Mesenchymal stem cell (in vitro differentiated cells and primary cell): Measurements from ENCODE around the gene RIMS3.
A peak's percentile ranks its signal among the peaks of the same experiment; 100 is the strongest.

ENCODE experiments used
- DNase-seq: peaks from one replicate; pipeline ENCODE4 v3.0.0-alpha.2; 2013
- H2AFZ ChIP-seq: one replicate; pipeline ENCODE4 v1.6.1; 2013; ENCODE audit warnings: low read depth, mild to moderate bottlenecking, control low read depth, inconsistent platforms, low read length, moderate library complexity
- H2AK5ac ChIP-seq: 2 replicates; pipeline ENCODE4 v1.6.1; 2013; ENCODE audit warnings: low read length, moderate library complexity, mild to moderate bottlenecking, inconsistent platforms; ENCODE audit not compliant: severe bottlenecking
- H2BK120ac ChIP-seq: one replicate; pipeline ENCODE4 v1.6.1; 2013; ENCODE audit warnings: low read depth, mild to moderate bottlenecking, inconsistent platforms, low read length, moderate library complexity
- H2BK12ac ChIP-seq, 2 experiments: one replicate each; pipeline ENCODE4 v1.6.1; 2013; ENCODE audit warnings: inconsistent platforms in 2 of 2, low read length in 2 of 2, mild to moderate bottlenecking in 2 of 2, moderate library complexity in 2 of 2, control low read depth in 1 of 2
- H2BK15ac ChIP-seq: one replicate; pipeline ENCODE4 v1.6.1; 2013; ENCODE audit warnings: mild to moderate bottlenecking, low read depth, inconsistent platforms; ENCODE audit not compliant: poor library complexity, severe bottlenecking
- H2BK5ac ChIP-seq: 2 replicates; pipeline ENCODE4 v1.6.1; 2013; ENCODE audit warnings: low read depth, mild to moderate bottlenecking, low read length, control low read depth, inconsistent platforms; ENCODE audit not compliant: poor library complexity, severe bottlenecking
- H3K14ac ChIP-seq, 2 experiments: one replicate each; pipeline ENCODE4 v1.6.1; 2013; ENCODE audit warnings: inconsistent platforms in 2 of 2, low read length in 2 of 2, control low read depth in 1 of 2, mild to moderate bottlenecking in 1 of 2, moderate library complexity in 1 of 2
- H3K18ac ChIP-seq, 2 experiments: one replicate each; pipeline ENCODE4 v1.6.1; 2013; ENCODE audit warnings: inconsistent platforms in 2 of 2, low read length in 2 of 2, control low read depth in 1 of 2, low read depth in 1 of 2, mild to moderate bottlenecking in 1 of 2
- H3K23ac ChIP-seq, 2 experiments: one replicate each; pipeline ENCODE4 v1.6.1; 2013; ENCODE audit warnings: inconsistent platforms in 2 of 2, low read length in 2 of 2, mild to moderate bottlenecking in 2 of 2, moderate library complexity in 2 of 2, control low read depth in 1 of 2
- H3K27ac ChIP-seq: 2 replicates; pipeline ENCODE4 v1.5.1; 2013; ENCODE audit warnings: mild to moderate bottlenecking, moderate library complexity, low read length, control low read depth, inconsistent platforms; ENCODE audit not compliant: poor library complexity, severe bottlenecking
- H3K27me3 ChIP-seq, 2 experiments: 2 replicates each; pipeline versions ENCODE4 v1.6.1 to v1.7.0; 2013; ENCODE audit warnings: low read length in 2 of 2, mild to moderate bottlenecking in 2 of 2, moderate library complexity in 2 of 2, control low read depth in 1 of 2, inconsistent platforms in 1 of 2; ENCODE audit not compliant: control insufficient read depth in 1 of 2, insufficient read depth in 1 of 2
- H3K36me3 ChIP-seq, 2 experiments: 2 replicates each; pipeline versions ENCODE4 v1.6.1 to v1.7.0; 2013; ENCODE audit warnings: low read length in 2 of 2, control low read depth in 1 of 2, inconsistent platforms in 1 of 2, low read depth in 1 of 2, mild to moderate bottlenecking in 1 of 2; ENCODE audit not compliant: insufficient read depth in 2 of 2, control insufficient read depth in 1 of 2
- H3K4ac ChIP-seq, 2 experiments: one replicate each; pipeline ENCODE4 v1.6.1; 2013; ENCODE audit warnings: inconsistent platforms in 2 of 2, low read length in 2 of 2, mild to moderate bottlenecking in 2 of 2, moderate library complexity in 2 of 2, control low read depth in 1 of 2, low read depth in 1 of 2
- H3K4me1 ChIP-seq: 2 replicates; pipeline ENCODE4 v1.6.1; 2013; ENCODE audit warnings: low read depth, low read length, control low read depth; ENCODE audit not compliant: control insufficient read depth, insufficient read depth
- H3K4me2 ChIP-seq: 2 replicates; pipeline ENCODE4 v1.6.1; 2013; ENCODE audit warnings: low read length, mild to moderate bottlenecking, inconsistent platforms; ENCODE audit not compliant: poor library complexity, severe bottlenecking
- H3K4me3 ChIP-seq, 2 experiments: 2 replicates each; pipeline versions ENCODE4 v1.5.1 to v1.7.0; 2013; ENCODE audit warnings: low read length in 2 of 2, mild to moderate bottlenecking in 2 of 2, control low read depth in 1 of 2, low read depth in 1 of 2; ENCODE audit not compliant: insufficient read depth in 1 of 2
- H3K79me1 ChIP-seq: replicated peaks from 2 replicates; pipeline ENCODE4 v1.6.1; 2013; ENCODE audit warnings: mild to moderate bottlenecking, control low read depth, low read length, inconsistent platforms; ENCODE audit not compliant: poor library complexity, severe bottlenecking
- H3K9ac ChIP-seq: 2 replicates; pipeline ENCODE4 v1.7.0; 2013; ENCODE audit warnings: mild to moderate bottlenecking, low read length, moderate library complexity
- H3K9me3 ChIP-seq: 2 replicates; pipeline ENCODE4 v1.7.0; 2013; ENCODE audit warnings: mild to moderate bottlenecking, low read length; ENCODE audit not compliant: control insufficient read depth
- H4K8ac ChIP-seq: one replicate; pipeline ENCODE4 v1.6.1; 2013; ENCODE audit warnings: inconsistent platforms, mild to moderate bottlenecking, low read length, moderate library complexity
- H4K91ac ChIP-seq: one replicate; pipeline ENCODE4 v1.6.1; 2013; ENCODE audit warnings: mild to moderate bottlenecking, low read length, inconsistent platforms
- WGBS: methylation state at CpG from one replicate; pipeline ENCODE4 v1.1.7; 2013; ENCODE audit warnings: mixed read lengths; 5-methylcytosine and 5-hydroxymethylcytosine counted together

RIMS3 gene

DNA sequence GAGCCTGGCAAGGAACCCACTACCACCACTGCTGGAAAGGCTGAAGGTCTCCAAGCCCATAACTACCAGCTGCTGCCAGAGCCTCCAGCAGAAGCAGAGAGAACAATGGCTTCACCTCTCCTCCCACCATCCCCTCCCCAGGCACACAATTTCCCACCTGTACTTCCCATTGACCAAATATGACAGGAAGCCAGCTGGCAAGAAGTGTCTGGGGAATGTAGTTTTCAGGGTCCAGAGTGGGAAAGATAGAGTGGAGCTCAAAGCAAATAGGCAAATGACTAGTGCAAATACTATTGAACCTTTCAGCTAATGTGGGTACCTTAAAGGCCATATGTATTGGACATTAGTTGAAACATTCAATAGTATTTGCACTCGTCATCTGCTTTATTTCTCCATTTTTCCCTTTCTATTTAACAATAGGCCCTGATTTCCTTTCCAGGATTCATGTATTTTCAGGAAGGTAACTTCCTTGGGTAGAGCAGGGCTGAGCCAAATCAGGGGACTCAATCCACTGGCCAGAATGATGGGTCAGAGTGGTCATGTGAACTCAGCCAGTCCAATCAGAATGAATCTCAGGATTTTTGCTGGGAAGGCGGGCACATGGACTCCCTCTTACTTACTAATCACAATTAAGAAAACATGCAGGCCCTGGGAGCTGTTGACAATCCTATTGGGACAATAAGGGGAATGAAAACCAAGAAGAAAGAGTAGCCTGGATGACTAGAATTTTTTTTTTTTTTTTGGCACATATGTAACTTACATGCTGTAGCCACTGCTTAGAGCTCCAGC, 13.9 kb upstream of the RIMS3 start:
- H3K4ac ChIP-seq, result no peak overlapping the region
- no peak for DNase-seq
- no peak overlapping the region for H4K8ac ChIP-seq
- no peak overlapping the region for H3K27ac ChIP-seq
- H2BK5ac ChIP-seq, result no peak overlapping the region
- no peaks in the 10 kb centered on the region for H3K79me1 ChIP-seq
- H3K9me3 ChIP-seq, result no peaks in the 10 kb centered on the region
- H3K27me3 ChIP-seq, result peaks cover 4 to 8% of the 10 kb centered on the region in 2 experiments
- H4K91ac ChIP-seq, result no peak overlapping the region
- H3K36me3 ChIP-seq, result no peaks in the 10 kb centered on the region
- H3K4me1 ChIP-seq, result no peaks in the 10 kb centered on the region
- no peak overlapping the region for H3K18ac ChIP-seq
- H2AFZ ChIP-seq, result no peak overlapping the region
- H2BK15ac ChIP-seq, result no peak overlapping the region
- no peak overlapping the region for H2BK120ac ChIP-seq
- H2AK5ac ChIP-seq, result no peak overlapping the region
- H3K23ac ChIP-seq, result peak overlapping the region in 1 of 2 experiments; percentile 50
- no peak overlapping the region for H3K14ac ChIP-seq
- H3K4me3 ChIP-seq, result no peak overlapping the region
- H3K9ac ChIP-seq, result no peak overlapping the region
- WGBS, result 100% methylated on average over 1 of the region's 2 CpGs
- no peak overlapping the region for H2BK12ac ChIP-seq
- H3K4me2 ChIP-seq, result no peak overlapping the region

DNA sequence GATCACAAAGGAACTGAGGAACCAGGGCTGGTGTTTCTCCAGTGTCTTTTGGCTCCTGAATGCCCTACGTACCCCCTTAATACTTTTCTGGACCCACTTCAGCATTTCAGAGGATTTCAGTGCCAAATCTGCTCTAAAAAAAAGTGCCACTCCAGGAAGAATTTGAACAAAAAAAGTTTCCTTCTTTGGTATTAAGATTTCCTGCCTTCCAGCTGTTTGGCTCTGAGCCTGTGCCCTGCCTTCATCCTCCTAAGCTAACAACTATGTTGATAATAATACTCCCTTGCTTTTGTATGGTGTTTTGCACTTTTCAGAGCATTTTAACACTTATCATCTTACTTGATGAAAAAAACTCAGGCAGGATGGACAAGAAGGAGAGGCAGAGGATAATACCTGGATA, 11.0 kb upstream of the RIMS3 start:
- no peak overlapping the region for H2BK120ac ChIP-seq
- H2BK15ac ChIP-seq, result no peak overlapping the region
- H3K36me3 ChIP-seq, result no peaks in the 10 kb centered on the region
- H3K4me2 ChIP-seq, result no peak overlapping the region
- no peaks in the 10 kb centered on the region for H3K9me3 ChIP-seq
- H3K23ac ChIP-seq, result no peak overlapping the region
- H4K8ac ChIP-seq, result no peak overlapping the region
- no peak overlapping the region for H2BK5ac ChIP-seq
- no peak overlapping the region for H2AFZ ChIP-seq
- WGBS, result 82% methylated on average over 1 of the region's 1 CpG
- H3K18ac ChIP-seq, result no peak overlapping the region
- H3K27ac ChIP-seq, result no peak overlapping the region
- H3K9ac ChIP-seq, result no peak overlapping the region
- H4K91ac ChIP-seq, result no peak overlapping the region
- no peak overlapping the region for H2BK12ac ChIP-seq
- H2AK5ac ChIP-seq, result no peak overlapping the region
- H3K4me1 ChIP-seq, result no peaks in the 10 kb centered on the region
- H3K79me1 ChIP-seq, result no peaks in the 10 kb centered on the region
- no peak overlapping the region for H3K14ac ChIP-seq
- no peak overlapping the region for H3K4me3 ChIP-seq
- peaks cover 4 to 8% of the 10 kb centered on the region in 2 experiments for H3K27me3 ChIP-seq
- no peak overlapping the region for H3K4ac ChIP-seq
- no peak for DNase-seq

DNA sequence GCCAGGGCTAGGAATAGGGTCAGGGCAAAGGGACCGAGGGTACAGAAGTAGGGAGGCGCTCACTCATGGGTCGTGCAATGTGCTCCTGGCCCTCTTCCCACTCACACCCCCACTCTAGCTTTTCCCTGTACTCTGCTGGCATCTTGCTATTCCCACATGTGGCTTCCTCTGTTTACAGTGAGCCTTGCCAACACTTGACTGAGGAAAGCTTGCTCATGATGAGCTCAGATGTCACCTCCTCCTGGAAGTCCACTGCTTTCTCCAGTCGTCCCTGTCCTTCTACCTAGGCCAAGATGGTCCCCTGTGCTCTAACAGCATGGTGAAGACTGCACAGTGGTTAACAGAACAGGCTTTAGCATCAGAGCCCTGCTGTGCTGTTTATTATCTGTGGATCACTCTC, 8.0 kb upstream of the RIMS3 start:
- Histone ChIP-seq H2BK12ac (no peak overlapping the region), H2BK120ac (no peak overlapping the region), H3K9ac (no peak overlapping the region), H2BK5ac (no peak overlapping the region), H3K4ac (no peak overlapping the region), H3K36me3 (no peaks in the 10 kb centered on the region), H3K4me2 (no peak overlapping the region), H3K27ac (no peak overlapping the region), H2AK5ac (no peak overlapping the region), H4K8ac (no peak overlapping the region), H3K23ac (no peak overlapping the region), H3K27me3 (peaks cover 11 to 19% of the 10 kb centered on the region in 2 experiments), H3K4me3 (no peak overlapping the region), H3K4me1 (peaks cover 3% of the 10 kb centered on the region), H3K9me3 (no peaks in the 10 kb centered on the region), H3K79me1 (no peaks in the 10 kb centered on the region), H3K18ac (no peak overlapping the region), H2BK15ac (no peak overlapping the region), H4K91ac (no peak overlapping the region), H3K14ac (no peak overlapping the region), H2AFZ (no peak overlapping the region)
- no peak for DNase-seq
- 78% methylated on average over 4 of the region's 4 CpGs for WGBS

DNA sequence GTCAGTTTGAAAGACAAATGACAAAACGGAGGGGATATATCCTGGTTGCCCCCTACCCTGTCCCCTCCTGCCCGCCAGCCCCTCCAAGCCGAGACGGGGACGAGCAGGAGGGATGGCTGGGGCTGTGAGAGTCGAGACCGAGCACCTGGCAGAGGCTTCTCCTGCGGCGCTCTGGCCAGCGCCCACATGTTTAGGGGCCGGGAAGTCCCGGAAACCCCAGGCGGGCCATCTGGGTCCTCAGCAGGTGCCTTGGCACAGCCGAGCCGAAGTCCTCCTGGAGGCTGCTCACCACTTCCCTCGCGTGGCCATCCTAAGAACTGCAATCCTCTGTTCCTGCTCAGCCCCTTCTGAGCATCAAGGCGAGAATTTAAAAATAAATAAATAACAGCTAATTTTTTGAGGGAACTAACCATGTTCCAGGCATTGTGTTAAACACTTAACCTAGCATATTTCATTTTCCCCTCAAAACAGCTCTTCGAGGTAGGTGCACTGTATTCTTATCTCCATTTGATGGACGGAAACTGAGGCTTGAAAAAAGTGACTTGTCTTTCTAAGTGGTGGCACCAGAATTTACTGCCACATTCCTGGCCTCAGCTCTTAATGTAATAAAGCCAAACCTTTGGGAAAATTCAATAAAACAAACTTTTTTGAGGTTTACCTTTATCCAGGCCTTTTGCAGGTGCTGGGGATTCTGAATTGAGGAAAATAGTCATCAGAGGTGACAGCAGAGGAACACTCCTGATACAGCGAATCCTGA, 3.5 kb upstream of the RIMS3 start:
- H2BK12ac ChIP-seq, result no peak overlapping the region
- H2BK15ac ChIP-seq, result no peak overlapping the region
- H2BK120ac ChIP-seq, result no peak overlapping the region
- peak overlapping the region; percentile 63 for H3K4me2 ChIP-seq
- H3K27ac ChIP-seq, result no peak overlapping the region
- H3K4me1 ChIP-seq, result peaks cover 10% of the 10 kb centered on the region
- H2AK5ac ChIP-seq, result no peak overlapping the region
- no peak overlapping the region for H3K4me3 ChIP-seq
- H3K79me1 ChIP-seq, result no peaks in the 10 kb centered on the region
- no peaks in the 10 kb centered on the region for H3K36me3 ChIP-seq
- H3K27me3 ChIP-seq, result peaks cover 22 to 45% of the 10 kb centered on the region in 2 experiments
- no peak overlapping the region for H2AFZ ChIP-seq
- no peak overlapping the region for H4K8ac ChIP-seq
- no peak overlapping the region for H4K91ac ChIP-seq
- H3K14ac ChIP-seq, result no peak overlapping the region
- H3K9me3 ChIP-seq, result no peaks in the 10 kb centered on the region
- H2BK5ac ChIP-seq, result no peak overlapping the region
- WGBS, result 12% methylated on average over 17 of the region's 21 CpGs
- no peak overlapping the region for H3K18ac ChIP-seq
- H3K4ac ChIP-seq, result no peak overlapping the region
- peak; percentile 68 for DNase-seq
- no peak overlapping the region for H3K9ac ChIP-seq
- H3K23ac ChIP-seq, result no peak overlapping the region
